NCI-H774 (cell line): ENCODE data around the gene CST7.
A peak's percentile ranks its signal among the peaks of the same experiment; 100 is the strongest.
"Not testable (repeated sequence)": the region's sequence is repeated elsewhere in the genome, so short reads cannot be mapped to it uniquely, and the experiment has no call there.

Experiments used
- DNase-seq: peaks from one replicate; lab custom pipeline; 2025; lab: John Stamatoyannopoulos, UW

Gene CST7

GRCh38 chr20:24986436-24987015, 37.5 kb downstream of the CST7 start:
- no peak for DNase-seq

DNA sequence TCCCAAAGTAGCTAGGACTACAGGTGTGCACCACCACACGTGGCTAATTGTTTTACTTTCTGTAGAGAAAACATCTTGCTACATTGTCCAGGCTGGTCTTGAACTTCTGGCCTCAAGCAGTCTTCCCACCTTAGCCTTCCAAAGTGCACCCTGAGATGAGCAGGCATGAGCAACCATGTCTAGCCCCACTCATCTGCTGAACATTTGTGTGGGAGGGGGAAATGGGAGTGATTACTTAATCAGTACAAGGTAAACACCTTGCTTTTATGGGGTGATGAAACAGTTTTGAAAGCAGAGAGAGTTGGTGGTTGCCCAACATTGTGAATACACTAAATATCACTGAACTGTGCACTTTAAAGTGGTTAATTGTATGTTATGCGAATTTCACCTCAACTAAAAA, 38.2 kb downstream of the CST7 start:
- DNase-seq, result no peak

DNA sequence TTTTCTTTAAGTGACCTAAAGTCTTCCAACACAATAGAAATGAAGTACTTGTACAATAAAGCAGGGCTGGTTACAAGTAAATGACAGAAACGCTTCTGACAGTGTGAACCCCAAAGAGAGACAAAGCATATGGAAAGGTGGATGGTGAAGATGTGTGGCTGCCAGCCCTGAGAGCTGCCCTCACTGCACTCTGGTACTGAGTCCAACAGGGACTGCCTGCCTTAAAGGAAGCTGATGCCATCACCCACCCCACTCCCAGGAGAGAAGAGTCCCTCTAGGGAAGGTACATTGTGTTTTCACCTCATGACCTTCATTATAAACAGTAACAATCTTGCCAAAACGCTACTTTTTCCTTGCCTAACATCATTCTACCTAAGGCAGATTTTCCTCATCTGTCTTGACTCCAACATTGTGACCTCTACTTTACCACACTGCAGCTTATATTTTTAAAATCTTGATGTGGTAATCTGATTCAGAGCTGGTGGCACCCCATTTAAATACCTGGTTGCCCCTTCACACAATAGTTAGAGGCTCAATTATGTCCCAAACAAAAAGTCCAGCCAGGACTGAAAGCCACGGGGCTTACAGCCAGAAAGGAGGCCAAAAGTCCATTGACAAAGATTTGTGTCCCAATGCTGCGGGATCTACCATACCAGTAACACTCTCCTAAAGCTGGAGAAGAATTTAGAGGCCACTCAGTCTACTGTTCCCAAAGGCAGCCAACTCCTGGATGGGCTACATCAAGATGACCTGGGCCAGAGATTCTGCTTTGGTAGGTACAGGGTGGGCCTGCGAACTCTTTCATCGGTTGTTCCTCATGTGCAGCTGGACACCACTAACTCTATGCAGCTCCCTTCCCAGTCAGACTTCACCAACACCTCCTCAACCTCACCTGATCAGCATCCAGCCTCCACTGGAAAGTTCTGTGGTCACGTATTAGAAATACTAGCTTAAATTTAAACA, 39.1 kb downstream of the CST7 start:
- no peak for DNase-seq

DNA sequence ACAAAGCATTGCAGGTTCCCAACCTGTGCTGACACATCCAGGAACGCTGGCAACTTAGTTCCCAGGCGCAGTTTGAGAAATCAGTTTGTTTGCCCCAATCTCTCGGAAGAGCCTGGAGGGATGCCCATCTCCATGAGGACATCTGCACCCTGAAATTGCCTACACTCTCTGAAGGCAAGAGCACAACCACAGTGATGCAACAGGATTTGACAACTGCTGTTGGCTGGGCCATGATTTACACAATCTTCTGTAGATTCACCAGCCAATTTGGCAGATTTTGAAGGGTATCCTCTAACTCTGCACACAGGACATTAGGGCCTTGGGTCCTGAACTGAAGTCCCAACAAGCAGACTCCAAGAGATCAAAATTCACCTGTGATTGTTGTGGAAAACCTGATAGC, 40.1 kb downstream of the CST7 start:
- no peak for DNase-seq

DNA sequence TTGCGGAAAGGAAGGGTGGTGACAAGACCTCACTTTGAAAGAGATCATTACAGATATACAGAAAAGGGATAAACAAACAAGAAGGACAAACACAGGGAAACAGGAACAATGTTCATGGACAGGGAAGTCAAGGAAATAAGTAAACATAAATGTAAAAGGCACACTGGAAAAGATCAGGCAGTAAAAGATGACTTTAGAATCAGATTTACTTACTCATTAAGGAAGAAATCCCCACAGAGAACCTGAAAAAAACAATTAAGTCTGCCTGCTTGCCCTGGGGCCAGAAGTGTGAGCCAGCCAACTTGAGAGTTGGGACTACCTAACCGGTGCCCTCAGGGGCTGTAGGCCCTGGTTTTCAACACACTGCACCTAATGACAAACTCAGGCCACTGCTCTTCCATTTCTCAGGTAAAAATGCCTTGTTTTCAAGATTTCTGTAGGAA, 41.8 kb downstream of the CST7 start:
- DNase-seq, result no peak

DNA sequence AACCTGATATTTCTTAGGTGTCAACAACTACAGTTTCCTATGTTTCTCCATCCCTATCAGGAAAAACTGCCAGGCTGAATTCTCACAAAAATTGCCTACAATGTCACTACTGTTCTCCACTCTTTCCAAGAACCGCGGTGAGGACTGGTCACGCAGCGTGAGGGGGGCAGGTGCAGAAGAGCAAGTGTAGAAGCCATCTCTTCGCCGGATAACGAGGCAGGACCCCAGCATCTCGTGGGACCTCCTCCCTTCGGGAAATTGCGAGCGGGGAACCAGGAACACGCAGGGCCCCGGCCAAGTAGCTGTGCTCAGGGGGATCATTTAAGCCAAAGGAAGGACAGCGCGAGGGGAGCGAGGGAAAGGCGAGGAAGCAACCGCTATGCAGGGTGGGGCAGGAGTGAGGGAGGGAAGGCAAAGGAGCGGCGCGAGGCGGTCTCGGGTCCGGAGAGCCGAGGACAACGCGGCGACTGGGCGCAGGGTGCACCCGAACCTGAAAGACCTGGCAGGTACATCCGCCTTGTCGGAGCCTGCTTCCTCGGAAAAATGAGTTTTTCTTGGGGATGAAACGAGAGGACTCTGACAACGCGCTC, 42.9 kb downstream of the CST7 start:
- no peak for DNase-seq

DNA sequence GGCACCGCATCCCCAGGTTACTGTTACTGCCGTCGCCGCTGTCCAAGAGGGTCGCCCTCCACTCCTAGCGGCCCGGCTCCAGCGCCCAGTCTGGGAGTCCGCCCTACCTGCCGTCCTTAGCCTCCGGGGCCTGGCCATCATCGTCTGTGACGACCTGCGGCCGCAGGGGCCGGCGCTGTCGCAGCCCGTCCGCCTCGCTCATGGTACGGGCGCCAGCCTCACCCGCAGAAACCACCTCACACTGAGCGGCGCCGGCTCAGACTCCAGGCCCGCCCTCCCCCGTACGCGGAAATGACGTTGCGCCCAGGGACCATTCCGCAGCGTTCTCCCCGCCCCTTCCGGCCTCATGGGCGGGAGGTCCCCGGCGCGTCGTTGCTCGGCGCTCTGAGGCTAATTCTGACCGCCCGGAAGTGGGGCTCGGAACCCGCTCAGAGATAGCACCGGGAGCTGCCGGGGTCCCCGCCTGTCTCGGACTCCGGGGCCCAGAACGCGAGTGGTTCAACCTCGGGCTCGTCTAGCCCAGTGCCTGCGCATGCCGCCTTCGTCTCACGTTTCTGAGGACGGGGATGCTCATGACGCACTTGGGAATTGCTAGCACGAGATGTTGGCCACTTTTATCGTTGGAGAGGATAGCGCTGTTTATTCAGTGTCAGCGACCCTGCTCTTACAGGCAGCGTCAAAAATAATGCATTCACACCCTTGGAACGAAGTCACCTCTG, 43.6 kb downstream of the CST7 start, which contains the start of gene APMAP:
Gene APMAP, minus strand, starts transcription at position 265 of the 719 bp plus-strand sequence. Its CDS starts 63 bp downstream, at position 202.
- DNase-seq, result peak; percentile 95

- no peak for DNase-seq
Observed at GRCh38 chr20:24993337-24994185, 44.5 kb downstream of the CST7 start.

DNA sequence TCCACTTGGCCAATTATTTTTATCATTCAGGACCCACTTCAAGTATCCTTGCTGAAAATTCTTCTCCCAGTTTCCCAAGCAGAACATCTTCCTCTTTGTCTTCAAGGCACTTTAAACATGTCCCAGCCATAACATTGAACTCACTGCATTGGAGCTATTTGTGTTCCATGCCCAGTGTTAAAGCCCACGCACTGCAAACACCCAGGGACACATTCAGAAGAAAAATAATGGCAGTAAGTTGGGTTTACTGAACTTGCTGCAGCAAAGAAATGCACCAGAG, 45.1 kb downstream of the CST7 start:
- DNase-seq, result no peak

DNA sequence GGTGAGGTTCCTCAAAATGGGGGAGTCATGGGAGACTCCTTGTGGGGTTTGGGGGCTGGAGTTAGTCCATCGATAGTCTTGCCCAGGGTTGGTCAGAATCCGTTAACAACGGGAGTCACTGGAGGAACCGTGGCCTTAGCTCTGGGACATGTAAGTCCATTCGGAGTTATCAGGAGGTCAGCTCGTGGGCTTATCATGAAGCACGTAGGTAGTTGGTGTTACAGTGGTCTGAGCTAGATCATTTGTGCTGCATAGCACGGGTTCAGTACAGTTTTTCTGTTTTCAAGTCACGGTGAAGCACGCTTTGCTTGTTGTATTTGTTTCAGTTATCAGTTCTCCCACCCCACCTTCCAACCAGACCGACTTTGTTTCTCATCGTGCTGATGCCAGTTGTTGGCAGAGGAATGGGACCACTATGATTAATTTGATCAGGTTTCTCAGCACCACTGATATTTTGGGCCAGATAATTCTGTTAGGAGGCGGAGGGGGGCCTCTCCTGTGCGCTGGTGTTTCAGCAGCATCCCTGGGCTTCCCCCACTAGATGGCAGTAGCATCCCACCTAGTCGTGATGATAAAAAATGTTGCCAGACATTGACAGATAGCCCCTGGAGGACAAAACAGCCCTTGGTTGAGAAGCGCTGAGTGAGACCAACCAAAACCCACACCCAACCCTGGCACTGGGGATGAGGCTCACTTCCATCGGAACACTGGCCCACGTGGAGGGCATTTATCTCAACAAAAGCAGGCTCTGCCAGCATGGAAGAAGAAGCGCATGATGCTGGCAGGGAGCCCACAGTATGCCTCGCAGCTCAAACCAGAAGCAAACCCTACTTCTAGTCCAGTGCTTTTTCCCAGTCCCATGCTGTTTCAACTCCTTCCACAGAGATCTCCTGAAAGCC, 45.6 kb downstream of the CST7 start:
- peak; percentile 64 for DNase-seq

DNA sequence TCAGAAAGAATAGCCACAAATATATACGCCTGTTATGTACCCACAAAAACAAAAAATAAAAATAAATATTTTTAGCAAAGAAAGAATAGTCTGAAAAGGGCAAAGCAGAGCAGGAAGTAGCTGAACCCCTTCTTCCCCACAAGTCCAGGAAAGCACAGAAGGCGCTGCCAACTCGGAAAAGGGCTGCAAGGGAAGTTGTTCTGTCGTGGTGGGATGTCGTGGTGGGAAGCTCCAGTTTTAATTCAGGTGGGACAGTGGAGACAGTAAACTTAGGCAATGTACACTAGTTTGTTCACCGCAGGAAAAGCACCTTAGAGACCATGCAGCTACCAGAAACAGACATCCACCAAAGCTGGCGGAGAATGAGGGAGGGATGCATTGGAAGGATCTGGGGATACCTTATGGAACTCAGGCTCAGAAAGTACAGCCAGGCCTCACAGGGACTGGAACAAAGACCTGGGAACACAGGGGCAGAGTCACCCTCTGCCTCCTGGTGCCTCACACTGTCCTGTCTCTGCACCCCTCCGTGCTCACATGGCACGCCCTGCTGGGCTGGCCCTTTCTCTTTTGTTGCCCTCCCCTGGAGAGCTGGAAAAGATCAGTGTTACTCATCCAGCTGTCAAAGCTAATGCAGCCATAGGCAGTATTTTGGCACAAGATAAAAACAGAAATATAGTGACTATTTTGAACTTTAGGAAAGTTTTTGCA, 46.8 kb downstream of the CST7 start:
- no peak for DNase-seq

DNA sequence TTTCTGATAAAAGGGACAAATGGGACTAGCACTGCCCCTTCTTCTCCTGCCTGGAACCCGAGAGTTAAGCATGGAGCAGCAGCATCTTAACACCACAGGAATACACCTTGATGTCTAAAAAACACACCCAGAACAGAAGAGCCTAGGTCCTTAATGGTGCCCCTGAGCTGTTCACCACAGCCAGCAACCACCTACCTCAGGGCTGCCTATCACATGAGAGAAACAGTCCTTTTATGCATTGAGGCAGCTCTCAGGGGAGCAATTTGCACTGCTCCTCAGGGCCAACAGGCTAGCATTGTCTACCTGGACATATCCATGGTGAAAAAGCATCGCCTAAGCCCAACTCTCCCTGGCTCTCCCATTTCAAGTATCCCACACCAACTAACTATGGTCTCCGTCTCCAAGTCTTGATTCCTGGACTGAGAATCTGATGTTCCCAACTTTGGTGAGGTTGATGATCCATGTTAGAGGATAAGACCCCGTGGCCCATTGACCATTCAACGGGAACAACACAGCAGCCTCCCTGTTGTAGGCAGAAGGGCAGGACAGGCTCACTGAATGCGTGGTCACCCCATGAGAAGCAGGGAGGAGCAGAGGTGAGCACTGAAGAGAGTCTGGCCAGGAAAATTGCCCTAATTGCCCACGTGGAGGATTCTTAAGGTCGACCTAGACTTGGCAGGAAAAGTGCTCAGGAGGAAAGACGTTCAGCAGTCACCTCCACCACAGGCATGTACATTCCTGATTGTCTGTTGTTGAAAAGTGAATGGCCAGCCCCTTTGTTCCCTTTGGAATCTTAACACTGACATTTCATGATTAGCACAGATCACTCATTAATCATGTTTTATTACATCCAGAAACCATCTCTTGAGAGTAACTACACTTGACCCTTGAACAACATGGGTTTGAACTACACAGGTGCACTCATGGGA, 47.6 kb downstream of the CST7 start:
- DNase-seq, result no peak

GRCh38 chr20:24998121-24998520, 49.1 kb downstream of the CST7 start:
- DNase-seq, result no peak

DNA sequence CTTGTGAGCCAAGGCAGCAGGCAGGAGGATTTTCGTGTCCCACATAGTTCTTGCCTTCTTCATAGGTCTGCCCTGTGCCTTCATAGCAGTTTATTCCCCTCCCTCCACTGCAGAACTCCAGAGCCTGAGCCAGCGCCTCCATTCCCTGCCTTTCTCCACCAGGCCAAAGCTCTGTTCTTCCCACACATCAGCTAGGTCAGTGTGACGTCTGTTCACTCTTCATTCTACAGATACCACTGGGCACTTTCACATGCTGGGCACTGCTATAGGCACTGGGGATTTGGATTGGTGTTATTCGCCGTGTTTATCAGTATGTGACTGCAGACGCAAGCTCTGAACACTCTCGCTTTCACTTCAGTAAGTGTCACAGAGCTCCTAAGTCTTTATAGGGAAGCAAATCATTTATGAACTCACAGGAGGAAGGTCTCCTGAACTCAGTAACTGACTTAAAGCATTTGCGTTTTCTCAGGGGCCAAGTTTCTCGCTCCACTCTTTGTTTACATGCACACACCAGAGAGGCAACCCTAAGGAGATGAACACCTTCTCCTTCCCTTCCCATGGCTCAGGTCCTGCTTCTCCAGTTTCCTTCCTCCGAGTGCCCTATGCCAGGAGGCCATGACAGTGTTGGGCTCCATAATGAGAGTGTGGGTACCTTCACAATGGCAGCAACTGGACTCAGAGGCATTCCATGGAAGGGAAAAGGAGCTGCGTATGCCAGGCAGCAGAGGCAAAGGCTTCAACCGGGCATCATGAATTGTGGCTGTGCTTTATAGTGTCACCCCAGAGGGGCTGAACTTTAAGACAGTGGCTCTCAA, 49.8 kb downstream of the CST7 start:
- no peak for DNase-seq

- DNase-seq, result no peak
Observed at GRCh38 chr20:24999568-24999967, 50.5 kb downstream of the CST7 start.

DNA sequence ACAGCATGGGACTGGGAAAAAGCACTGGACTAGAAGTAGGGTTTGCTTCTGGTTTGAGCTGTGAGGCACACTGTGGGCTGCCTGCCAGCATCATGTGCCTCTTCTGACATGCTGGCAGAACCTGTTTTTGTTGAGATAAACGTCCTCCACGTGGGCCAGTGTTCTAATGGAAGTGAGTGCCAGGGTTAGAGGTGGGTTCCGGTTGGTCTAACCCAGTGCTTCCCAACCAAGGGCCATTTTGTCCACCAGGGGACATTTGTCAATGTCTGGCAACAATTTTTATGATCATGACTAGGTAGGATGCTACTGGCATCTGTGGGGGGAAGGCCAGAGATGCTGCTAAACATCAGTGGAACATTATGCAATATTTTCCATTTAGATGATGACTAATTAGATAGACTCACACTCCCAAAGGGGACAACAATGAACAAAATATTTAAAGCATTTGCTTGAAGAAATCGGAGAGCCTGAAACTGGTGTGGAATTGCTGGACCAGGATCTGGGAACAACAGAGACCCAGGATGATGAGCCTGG, 51.3 kb downstream of the CST7 start:
- peak; percentile 17 for DNase-seq

GRCh38 chr20:25001323-25001722, 52.3 kb downstream of the CST7 start:
- not testable (repeated sequence) for DNase-seq

- no peak for DNase-seq
Observed at GRCh38 chr20:25003002-25003401, 53.9 kb downstream of the CST7 start.
